Middle frontal gyrus (tissue), 1 donor: ENCODE results near the gene YDJC.
A peak's percentile ranks its signal among the peaks of the same experiment; 100 is the strongest.
"Not testable (repeated sequence)": the region's sequence is repeated elsewhere in the genome, so short reads cannot be mapped to it uniquely, and the experiment has no call there.

Source experiments
- DNase-seq: peaks from one replicate; pipeline ENCODE4 v3.0.0-alpha.2; 2015; ENCODE audit warnings: low spot score; ENCODE audit errors: extremely low spot score

The YDJC gene

DNA sequence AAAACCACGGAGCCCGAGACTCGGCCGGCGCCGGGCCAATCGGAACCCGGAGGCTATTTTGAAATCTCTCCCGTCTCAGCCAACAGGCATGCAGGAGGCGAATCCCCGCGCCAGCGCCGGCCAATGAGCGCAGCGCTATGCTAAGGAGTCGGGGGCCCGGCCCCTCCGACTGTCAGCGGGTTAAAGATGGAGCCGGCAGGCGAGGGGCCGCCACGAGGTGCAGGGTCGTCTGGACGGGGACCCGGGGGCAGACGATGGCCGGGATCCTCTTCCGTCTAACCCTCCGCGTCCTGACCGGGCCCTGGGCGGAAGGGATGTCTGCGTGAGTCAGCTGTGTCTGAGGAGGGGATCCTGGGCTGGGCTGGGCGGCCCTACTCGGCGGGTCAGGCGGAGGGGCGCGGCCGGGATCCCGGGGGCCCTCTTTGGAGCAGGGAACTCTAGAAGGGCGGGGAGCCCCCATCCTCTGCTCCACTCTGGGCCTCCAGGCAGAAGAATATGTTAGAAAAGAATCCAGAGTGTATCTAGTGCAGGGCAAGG lies 22.3 kb upstream of the YDJC start:
- DNase-seq, result peak; percentile 80

DNA sequence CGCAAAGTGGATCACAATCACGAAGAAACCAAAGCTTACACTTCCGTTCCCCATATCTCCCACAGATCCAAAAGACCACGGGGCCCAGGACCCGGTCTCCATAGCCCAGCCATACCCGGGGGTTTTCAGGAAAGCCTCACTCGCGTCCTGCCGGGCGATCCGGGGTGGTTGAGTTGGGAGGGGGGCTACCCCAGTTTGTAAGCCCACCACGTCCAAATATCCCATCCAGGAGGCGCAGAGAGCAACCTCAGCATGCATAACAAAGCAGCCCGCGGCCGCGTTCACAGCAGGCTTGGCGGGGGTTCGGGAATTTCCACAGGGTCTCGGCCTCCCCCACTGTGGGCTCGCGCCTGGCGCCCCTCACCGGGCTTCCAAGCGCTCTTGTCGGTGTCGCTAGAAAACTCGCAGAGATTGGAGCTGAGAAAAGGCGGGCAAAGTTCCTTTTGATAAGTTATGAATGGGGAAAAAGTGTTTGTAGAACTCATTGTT lies 21.7 kb upstream of the YDJC start:
- DNase-seq, result no peak

DNA sequence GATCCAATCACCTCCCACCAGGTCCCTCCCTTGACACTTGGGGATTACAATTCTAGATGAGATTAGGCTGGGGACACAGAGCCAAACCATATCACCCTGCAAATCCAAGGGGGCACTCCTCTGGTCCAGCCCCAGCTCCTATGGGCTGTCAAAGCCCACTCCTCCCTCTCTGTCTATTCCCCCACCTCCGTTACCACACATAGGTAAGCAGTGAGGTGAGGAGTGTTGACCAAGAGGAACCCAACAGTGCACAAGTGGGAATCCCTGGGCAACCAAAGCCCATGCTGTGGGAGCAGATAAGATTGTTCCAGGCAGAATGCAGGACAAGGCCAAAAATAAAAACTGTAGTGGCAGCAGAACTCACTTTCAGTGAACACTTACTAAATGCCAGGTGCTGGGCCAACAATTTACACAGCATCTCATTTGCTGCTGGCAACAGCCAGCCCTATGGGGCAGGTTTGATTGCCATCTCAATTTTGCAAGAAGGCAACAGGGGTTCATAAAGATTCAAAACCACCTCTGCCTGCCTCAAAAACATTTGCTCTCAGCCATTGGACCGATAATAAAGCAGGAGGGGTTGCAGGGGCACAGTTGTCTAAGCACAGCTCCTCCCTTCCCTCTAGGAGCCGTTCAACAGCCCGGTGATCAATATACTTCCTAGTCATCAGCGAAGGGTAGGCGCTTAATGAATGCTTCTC lies 21.1 kb upstream of the YDJC start:
- no peak for DNase-seq

DNA sequence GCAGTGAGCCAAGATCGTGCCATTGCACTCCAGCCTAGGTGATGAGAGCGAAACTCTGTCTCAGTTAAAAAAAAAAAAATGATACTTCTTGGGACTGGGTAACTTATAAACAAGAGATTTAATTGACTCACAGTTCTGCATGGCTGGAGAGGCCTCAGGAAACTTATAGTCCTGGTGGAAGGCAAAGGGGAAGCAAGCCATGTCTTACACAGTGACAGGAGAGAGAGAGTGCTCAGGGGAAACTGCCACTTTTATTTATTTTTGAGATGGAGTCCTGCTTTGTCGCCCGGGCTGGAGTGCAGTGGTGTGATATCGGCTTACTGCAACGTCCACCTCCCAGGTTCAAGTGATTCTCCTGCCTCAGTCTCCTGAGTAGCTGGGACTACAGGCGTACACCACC lies 20.5 kb upstream of the YDJC start:
- DNase-seq, result no peak

DNA sequence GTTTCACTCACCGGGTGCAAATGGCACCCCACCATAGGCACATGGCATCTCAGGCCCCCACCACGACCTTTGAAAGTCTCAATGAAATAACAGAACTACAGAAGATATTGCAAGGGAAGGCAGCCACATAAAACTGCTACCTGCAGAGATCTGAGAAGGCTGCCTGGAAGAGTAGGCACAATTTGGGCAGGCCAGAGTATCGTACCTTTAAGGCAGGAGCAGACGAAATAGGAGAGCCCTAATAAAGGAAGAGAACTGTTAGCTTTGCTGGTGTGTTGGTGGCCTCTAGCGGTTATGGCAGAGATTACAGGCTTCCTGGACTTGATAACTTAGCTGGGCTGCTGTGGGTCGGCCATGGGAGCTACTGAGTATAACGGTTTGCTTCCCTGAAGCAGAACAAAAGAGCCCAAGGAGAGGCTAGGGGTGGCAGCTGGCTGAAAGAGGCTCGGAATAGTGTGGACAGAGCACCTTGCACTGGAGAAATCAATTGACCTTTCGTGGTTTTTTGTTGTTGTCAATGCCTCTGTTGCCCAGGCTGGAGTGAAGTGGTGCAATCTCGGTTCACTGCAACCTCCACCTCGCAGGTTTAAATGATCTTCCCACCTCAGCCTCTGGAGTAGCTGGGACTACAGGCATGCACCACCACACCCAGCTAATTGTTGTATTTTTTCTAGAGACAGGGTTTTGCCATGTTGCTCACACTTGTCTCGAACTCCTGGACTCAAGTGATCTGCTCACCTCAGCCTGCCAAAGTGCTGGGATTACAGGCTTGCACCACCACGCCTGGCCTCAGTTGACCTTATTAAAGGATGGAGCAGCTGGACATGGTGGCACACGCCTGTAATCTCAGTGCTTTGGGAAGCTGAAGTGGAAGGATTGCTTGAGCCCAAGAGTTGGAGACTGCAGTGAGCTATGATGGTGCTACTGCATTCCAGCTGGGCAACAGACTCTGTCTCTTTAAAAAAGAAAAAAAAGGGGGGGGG lies 17.1 kb upstream of the YDJC start:
- peak; percentile 70 for DNase-seq

DNA sequence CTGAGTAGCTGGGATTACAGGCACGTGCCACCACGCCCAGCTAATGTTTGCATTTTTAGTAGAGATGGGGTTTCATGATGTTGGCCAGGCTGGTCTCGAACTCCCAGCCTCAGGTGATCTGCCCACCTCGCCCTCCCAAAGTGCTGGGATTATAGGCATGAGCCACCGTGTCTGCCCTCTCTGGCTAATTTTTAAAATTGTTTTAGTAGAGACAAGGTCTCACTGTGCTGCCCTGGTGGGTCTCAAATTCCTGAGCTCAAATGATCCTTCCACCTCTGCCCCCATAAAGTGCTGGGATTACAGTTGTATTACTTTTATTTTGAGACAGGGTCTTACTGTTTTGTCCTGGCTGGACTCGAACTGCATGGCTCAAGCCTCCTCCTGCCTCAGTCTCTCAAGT lies 15.7 kb upstream of the YDJC start:
- DNase-seq, result not testable (repeated sequence)

DNA sequence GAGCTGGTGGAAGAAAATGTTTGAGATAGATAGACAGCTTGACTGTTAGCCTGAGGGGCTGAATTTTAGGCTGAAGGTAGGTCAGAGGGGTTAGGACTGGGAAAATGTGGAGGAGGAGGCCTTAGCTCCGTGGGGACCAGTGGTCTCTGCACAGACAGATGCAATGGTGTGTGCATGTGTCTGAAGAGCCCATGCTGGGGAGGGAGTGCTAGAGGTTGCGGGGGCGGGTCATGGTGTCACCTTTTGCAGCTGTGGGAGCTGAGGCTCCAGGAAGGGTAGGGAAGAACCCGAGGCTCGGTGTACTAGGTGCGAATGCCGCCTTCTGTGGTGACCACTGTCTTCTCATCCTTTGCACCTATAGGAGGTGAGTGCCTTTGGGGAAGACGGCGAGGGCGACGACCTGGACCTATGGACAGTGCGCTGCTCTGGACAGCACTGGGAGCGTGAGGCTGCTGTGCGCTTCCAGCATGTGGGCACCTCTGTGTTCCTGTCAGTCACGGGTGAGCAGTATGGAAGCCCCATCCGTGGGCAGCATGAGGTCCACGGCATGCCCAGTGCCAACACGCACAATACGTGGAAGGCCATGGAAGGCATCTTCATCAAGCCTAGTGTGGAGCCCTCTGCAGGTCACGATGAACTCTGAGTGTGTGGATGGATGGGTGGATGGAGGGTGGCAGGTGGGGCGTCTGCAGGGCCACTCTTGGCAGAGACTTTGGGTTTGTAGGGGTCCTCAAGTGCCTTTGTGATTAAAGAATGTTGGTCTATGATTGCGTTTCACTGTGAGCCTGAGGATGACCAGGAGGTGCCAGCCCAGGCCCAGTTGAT lies 13.9 kb upstream of the YDJC start:
- no peak for DNase-seq

DNA sequence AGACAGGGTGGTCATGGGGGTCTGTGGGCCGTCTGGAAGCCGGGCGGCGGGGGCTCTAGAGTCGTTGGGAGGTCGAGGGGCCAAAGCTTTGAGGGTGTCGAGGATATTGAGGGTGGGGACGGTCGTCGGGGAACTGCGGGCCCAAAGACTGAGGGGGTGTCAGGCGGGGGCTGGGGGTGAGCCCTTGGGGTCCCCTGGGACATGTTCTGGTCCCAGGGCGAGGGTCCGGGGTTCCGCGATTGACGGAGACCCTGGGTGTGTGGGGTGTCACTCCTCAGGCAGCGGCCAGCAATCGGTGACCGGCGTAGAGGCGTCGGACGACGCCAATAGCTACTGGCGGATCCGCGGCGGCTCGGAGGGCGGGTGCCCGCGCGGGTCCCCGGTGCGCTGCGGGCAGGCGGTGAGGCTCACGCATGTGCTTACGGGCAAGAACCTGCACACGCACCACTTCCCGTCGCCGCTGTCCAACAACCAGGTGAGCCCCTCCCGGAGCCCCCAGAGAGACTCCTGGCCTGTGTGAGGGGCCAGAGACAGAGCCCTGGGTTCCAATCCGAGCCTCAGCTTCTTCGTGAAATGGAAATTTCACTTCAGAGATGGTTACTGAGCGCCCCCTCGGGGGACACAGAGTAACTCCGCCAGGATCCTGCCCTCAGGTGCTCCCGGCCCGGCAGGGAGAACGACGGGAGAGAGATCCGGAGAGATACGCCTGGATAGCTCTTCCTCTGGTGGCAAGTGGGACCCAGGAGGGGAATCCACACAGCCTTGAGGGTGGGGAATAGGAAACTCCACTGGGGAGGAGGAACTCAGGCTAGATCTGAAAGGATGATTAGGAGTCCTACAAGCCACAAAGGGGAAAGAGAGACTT lies 13.0 kb upstream of the YDJC start:
- DNase-seq, result no peak

DNA sequence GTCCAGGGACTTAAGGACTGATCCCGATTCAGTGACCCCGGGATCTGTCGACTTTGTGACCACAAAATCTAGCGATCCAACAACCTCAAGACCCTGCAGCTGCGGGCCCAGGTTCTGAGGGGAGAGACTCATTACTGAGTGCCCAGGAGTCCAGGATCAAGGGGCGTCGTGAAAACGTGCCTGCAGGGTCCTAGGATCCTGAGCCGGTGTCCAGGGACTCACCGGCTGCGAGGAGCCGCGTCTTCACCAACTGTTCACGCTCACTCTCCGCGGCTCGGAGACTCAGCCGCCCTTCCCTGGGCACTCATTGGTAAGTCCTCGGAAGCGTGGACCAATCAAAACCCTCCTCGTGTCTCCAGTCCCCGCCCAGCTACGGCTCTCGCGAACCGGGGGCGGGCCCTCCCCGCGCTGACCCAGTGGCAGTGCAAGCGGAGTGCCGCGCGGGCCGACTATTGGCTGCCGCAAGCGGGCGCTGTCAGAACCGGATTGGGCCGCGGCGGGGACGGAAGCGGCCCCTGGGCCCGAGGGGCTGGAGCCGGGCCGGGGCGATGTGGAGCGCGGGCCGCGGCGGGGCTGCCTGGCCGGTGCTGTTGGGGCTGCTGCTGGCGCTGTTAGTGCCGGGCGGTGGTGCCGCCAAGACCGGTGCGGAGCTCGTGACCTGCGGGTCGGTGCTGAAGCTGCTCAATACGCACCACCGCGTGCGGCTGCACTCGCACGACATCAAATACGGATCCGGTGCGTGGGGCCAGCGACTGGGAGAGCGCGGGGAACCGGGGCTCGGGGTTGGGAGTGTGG lies 12.2 kb upstream of the YDJC start, which contains the start of gene SDF2L1:
Gene SDF2L1 (plus strand): TSS at position 514 of the 795 bp plus-strand sequence. CDS start 35 bp downstream, at position 549.
- DNase-seq, result peak; percentile 98

DNA sequence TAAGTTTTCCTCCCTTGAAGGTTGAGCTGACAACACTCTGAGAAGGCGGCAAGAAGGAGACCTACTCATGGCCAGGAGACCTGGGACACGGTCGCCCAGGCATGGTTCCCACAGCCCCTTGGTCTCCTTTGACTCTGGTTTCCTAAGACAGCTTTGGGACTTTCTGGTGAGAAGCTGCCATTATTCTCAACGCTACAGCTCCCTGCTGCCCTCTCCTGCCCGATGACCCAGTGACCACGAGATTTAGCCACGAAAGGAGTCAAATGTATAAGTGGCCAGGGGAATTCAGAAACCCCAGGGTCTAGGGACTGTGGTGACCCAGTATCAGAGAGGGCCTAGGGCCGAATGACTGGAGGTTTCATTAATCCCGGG lies 11.6 kb upstream of the YDJC start:
- DNase-seq, result no peak

DNA sequence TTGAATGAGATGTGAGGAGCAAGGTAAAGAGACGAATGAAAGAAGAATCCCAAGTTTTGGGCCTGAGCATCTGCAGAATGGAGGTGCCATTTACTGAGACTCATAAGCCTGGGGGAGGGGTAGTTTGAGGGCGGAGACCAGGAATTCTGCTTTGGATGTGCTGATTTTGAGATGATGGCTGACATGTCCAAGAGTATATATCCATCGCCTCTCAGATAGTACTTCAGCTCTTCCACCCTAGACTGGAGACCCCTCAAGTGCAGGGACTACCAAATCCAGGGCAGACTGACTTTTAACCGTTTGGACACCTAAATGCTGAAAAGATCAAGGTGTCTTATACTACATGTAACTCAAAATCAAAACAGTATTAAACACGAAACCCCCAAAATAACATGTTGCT lies 11.0 kb upstream of the YDJC start:
- no peak for DNase-seq

DNA sequence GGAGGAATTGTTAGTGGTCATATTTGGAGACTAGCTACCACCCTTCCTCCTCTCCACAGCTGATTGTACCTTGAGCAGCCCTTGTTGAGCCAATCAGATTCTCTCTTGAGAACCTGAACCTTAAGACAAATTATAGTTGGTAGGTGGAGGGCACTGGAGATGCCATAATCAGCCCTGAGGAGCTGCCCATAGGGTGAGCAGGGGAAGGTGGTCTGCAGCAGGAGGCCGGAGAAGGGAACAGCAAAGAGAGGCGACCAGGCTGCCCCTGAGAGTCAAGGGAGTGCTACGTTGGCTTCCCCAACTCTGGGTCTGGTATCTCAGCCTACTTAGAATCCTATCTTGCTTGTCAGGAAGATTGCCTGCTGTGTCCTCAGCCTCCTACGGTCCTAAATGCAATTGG lies 9.5 kb upstream of the YDJC start:
- DNase-seq, result no peak

DNA sequence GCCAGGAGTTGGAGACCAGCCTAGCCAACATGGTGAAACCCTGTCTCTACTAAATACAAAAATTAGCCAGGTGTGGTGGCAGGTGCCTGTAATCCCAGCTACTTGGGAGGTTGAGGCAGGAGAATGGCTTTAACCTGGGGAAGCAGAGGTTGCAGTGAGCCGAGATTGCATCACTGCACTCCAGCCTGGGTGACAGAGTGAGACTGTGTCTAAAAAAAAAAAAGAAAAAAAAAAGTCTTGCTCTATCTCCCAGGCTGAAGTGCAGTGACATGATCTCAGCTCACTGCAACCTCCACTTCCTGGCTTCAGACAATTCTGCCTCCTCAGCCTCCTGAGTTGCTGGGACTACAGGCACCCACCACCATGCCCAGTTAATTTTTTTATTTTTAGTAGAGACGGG lies 7.6 kb upstream of the YDJC start:
- DNase-seq, result not testable (repeated sequence)

DNA sequence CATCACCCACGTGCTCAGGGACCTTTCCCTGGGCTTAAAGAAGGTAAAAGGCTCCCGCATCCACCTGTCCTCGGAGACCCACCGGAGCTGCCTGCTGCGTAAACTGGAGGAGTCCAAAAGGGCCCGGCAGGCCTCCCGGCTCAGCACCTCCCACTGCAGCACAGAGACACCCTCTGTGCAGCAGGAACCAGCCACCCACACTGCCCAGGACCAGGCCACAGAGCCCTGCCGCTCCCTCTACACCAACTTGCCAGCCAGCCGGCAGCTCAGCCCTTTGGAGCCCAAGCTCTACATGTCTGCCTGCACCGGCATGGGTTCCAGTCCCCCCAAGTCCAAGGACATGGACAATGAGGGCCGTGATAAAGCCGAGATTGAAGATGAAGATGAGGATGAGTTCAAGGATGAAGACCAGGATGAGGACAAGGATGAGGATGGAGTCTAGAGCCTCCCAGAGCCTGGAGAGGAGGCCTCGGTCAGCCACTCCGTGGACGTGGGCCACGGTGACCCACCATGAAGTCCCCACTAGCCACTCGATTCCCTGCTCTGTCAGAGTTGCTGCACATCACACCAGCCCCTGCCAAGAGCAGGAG lies 6.9 kb upstream of the YDJC start:
- no peak for DNase-seq

DNA sequence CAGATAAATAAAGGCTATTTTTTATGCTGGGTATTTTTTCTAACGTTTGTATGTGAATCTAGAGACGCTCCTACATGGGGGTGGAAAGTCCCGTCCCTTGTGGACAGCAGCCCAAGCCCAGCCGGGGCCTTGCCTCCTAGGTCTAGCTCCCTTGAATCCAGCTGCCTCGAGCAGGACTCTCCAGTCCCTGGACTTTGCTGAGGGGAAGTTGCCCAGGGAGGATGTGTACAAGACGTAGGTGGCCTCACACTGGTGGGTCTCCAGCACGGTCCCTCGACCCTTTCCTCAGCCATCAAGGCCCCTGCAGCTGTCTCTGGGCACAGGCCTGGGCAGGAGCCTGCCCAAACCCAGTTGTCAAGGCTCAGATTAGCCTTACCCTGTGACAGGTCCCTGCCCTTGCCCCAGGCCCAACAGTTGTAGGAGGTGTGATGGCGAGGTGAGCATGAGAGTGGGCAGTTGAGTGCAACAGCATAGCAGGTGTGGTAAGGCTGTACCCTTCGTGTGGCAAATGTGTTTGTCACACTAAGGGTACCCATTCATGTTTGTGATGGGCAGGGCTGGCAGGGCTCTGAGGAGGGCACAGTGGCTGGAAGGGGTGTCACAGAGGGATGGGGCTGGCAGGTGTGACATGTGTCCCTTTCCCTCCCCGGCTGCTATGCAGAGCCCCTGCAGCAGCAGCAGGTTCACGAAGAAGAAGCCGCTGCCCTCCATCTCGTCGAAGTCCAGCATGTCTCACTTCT lies 6.1 kb upstream of the YDJC start:
- DNase-seq, result no peak

DNA sequence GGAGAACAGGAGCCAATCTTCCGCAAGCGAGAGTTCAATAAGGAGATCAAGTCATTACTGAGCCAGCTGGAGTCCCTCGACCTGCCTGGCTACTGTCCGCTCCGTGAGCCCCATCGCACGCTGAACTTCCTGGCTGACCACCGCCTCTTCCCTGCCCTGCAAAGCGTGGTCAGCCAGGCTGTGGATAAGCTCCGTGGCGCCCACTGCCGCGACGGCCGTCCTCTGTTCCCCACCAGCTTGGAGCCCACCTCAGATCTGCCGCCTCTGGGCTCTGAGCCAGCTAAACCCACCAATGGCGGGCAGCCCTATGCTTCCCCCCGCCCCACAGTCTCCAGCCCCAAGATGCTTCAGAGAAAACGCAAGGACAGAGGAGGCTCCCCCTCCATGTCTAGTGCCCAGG lies 5.0 kb upstream of the YDJC start:
- DNase-seq, result no peak

DNA sequence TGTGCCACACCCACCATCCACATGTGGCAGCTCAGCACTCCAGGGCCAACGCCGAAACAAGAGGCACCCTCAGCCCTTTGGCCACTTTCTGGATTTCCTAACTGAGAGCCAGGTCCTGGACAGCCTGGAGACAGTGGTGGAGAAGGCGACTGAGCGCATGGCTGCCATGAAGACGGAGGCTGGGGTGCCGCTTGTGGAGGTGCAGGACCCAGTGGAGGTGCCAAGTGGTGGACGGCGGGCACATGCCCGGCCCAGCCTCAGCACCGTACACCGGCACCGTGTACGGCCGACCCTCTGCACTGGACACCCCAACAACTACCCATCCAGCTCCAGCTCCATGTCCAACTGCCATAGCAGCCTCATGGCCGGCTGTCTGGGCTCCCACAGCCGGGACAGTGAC lies 4.3 kb upstream of the YDJC start:
- no peak for DNase-seq

DNA sequence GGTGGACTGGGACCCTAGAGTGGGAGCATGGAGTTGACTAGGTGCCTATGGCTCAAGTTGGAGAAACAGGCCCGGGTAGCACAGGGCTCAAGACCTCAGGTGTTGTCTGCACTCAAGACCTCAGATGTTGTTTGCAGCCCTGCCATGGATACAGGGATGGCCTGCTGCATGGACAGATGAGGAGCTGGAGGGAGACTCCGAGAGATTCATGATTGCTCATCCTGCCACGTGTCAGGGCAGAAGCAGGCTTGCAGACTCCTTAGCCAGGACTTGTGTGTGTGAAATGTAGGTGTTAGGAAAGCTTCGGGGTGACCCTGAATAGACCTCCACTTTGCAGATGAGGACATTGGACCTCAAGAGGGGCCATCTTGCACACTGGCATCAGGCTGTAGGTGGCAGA lies 3.7 kb upstream of the YDJC start:
- DNase-seq, result no peak
